Transverse colon (tissue), 4 donors: Measurements from ENCODE around the gene DLGAP1. TPM values are rescaled to one million over a fixed set of nuclear protein-coding genes. Genes with fewer than 3 reads are reported as not detected.

Source experiments
- DNase-seq: peaks from one replicate; pipeline ENCODE4 v3.0.0-alpha.2; 2019
- H3K27ac ChIP-seq, 4 donors: fragments of 200-600 bp; sonication (generic); 2 replicates each; pipeline ENCODE4 v1.5.1; 2016 to 2018; ENCODE audit warnings: inconsistent platforms in 4 of 4
- H3K27me3 ChIP-seq: fragments of 200-600 bp; sonication (generic); 2 replicates; pipeline ENCODE4 v1.5.1; 2017; ENCODE audit warnings: inconsistent platforms
- H3K36me3 ChIP-seq, 4 donors: fragments of 200-600 bp; sonication (generic); 2 replicates each; pipeline ENCODE4 v1.5.1; 2017 to 2019; ENCODE audit warnings: inconsistent platforms in 4 of 4
- H3K4me1 ChIP-seq, 4 donors: fragments of 200-600 bp; sonication (generic); 2 replicates each; pipeline ENCODE4 v1.5.1; 2017 to 2020; ENCODE audit warnings: inconsistent platforms in 4 of 4
- H3K4me3 ChIP-seq, 4 donors: fragments of 200-600 bp; sonication (generic); 1 replicate in 1 of 4; 2 replicates in 3 of 4; pipeline versions ENCODE4 v1.5.1 to v1.6.1; 2017 to 2019; ENCODE audit warnings: inconsistent platforms in 4 of 4
- H3K9me3 ChIP-seq, 2 donors: fragments of 200-600 bp; sonication (generic); 2 replicates each; pipeline ENCODE4 v1.5.1; 2017 to 2019; ENCODE audit warnings: inconsistent platforms in 2 of 2
- EP300 ChIP-seq: sonication (generic); formaldehyde crosslinking; IDR thresholded peaks from one replicate; pipeline ENCODE4 v1.6.1; 2017; ENCODE audit warnings: antibody characterized with exemption, low read depth
- POLR2A ChIP-seq: fragments of 450-650 bp; IDR thresholded peaks from one replicate; pipeline ENCODE4 v1.6.1; 2016; ENCODE audit warnings: antibody characterized with exemption, mild to moderate bottlenecking, moderate library complexity
- POLR2AphosphoS5 ChIP-seq, 3 donors: sonication (generic); formaldehyde crosslinking; IDR thresholded peaks; one replicate each; pipeline ENCODE4 v1.6.1; 2016; ENCODE audit warnings: antibody characterized with exemption in 3 of 3
- WGBS, 2 donors: methylation state at CpG; one replicate each; pipeline ENCODE4 v1.1.5; 2018; ENCODE audit warnings: low coverage in 1 of 2; 5-methylcytosine and 5-hydroxymethylcytosine counted together
- in situ Hi-C, 4 donors: fragments of 200-750 bp; cut with MboI; loops; one replicate each; pipeline versions ENCODE4 v1.15.0 to v1.15.1; 2017; ENCODE audit warnings: low sequenced_read_pairs in 3 of 4, low pct_ligation_motif_present in 1 of 4, low pct_unique_long_range_greater_than_20kb in 1 of 4
- intact Hi-C: fragments of 100-400 bp; cut with DNase I; formaldehyde crosslinking; loops from one replicate; pipeline ENCODE4 v1.15.1; 2023; ENCODE audit warnings: low total_unique reads
- total RNA-seq, 4 donors: library from RNA; depleted of rRNA; stranded (reverse); fragments of >200 nt; gene quantifications; one replicate each; pipeline ENCODE4 v1.1.0, GENCODE V29; 2016
- TF ChIP-seq, protein P1 (sequence below), 5 experiments: fragments of 200-600 bp in 3 of 5; fragments of 450-650 bp in 2 of 5; sonication (generic) in 3 of 5; IDR thresholded peaks; 1 replicate in 2 of 5; 2 replicates in 3 of 5; pipeline ENCODE4 v1.5.1; 2016 to 2017; ENCODE audit warnings: antibody characterized with exemption in 5 of 5, inconsistent platforms in 3 of 5, mild to moderate bottlenecking in 2 of 5, moderate library complexity in 1 of 5

The DLGAP1 gene
- total RNA-seq, 4 donors from 2014 or later: 2.7 to 7.2 (median 3.3) TPM

DNA sequence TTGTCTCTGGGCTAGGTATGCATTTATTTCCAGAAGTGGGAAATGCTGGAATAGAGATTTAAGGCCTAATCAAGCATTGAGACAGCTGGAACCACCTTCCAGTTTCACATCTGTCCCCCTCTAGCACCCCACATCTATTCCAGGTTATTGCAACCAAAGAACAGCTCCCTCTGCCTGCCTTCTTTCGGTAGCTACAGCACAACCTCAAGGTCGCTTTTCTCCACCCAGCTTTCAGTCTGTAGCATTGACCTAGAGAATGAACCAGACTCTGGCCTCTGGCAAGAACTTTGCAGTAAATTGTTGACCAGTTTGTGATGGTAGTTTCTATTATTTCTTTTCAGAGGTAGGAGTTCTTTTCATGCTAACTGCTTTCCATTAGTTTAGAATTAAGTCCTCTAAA is 484.2 kb downstream of the DLGAP1 start:
- in situ Hi-C loops: no loop called here
- no peak for DNase-seq
- Histone ChIP-seq H3K4me1 (no peaks in the 10 kb centered on the region), H3K27me3 (no peaks in the 10 kb centered on the region), H3K9me3 (no peaks in the 10 kb centered on the region), H3K36me3 (no peaks in the 10 kb centered on the region), H3K4me3 (no peak overlapping the region), H3K27ac (no peak overlapping the region)
- intact Hi-C loops: no loop called here
- 58 to 60% methylated on average over 1 to 2 of the region's 2 CpGs for WGBS, 2 donors
- TF ChIP-seq POLR2AphosphoS5 (IDR thresholded peaks at IDR 0.05): no peak
- TF ChIP-seq, protein P1, sequence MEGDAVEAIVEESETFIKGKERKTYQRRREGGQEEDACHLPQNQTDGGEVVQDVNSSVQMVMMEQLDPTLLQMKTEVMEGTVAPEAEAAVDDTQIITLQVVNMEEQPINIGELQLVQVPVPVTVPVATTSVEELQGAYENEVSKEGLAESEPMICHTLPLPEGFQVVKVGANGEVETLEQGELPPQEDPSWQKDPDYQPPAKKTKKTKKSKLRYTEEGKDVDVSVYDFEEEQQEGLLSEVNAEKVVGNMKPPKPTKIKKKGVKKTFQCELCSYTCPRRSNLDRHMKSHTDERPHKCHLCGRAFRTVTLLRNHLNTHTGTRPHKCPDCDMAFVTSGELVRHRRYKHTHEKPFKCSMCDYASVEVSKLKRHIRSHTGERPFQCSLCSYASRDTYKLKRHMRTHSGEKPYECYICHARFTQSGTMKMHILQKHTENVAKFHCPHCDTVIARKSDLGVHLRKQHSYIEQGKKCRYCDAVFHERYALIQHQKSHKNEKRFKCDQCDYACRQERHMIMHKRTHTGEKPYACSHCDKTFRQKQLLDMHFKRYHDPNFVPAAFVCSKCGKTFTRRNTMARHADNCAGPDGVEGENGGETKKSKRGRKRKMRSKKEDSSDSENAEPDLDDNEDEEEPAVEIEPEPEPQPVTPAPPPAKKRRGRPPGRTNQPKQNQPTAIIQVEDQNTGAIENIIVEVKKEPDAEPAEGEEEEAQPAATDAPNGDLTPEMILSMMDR (IDR thresholded peaks at IDR 0.05): no peak
- TF ChIP-seq EP300: no peak
- no peak for TF ChIP-seq POLR2A

DNA sequence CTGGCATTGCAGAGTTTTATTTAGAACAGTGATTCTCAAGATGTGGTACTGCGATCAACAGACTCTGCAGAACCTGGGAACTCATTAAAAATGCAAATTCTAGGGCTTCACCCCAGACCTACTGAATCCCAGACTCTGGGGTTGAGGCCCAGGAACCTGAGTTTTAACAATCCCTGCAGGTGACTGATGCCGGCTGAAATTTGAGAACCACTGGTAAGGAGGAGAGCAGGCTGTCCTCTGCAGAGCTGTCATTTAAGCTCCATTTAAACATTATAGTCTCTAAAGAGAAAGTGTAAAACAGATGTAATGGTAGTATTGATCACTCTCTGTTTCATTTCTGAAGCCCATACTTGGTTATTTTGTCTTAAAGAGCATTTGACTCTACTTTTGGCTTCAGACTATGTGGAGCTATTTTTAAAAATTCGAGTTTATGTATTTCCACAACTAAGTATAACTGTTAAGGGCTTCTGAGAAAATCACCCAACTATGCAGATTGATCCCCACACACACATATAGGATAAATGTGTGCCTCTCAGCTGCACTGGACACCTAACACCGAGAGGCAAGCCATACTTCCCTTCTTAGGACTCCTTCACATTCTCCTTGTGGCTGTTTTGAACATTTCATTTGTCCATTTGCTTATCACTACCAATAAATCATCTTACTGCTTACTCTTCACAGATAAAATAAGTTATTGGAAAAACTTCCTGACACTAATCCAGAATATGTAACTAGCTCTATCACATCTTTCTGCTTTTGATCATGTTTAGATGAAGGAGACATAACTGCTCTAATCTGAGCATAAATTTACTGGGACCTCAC is 487.5 kb downstream of the DLGAP1 start:
- intact Hi-C loops: no loop called here
- DNase-seq: no peak
- Histone ChIP-seq H3K9me3 (no peaks in the 10 kb centered on the region), H3K36me3 (no peaks in the 10 kb centered on the region), H3K4me3 (no peak overlapping the region), H3K27me3 (no peaks in the 10 kb centered on the region), H3K27ac (no peak overlapping the region), H3K4me1 (no peaks in the 10 kb centered on the region)
- TF ChIP-seq POLR2A: no peak
- TF ChIP-seq EP300: no peak
- no peak for TF ChIP-seq POLR2AphosphoS5 (IDR thresholded peaks at IDR 0.05)
- TF ChIP-seq, protein P1 (IDR thresholded peaks at IDR 0.05): no peak
- WGBS, 2 donors: 35 to 48% methylated on average over 2 to 4 of the region's 4 CpGs
- in situ Hi-C loops: no loop called here

DNA sequence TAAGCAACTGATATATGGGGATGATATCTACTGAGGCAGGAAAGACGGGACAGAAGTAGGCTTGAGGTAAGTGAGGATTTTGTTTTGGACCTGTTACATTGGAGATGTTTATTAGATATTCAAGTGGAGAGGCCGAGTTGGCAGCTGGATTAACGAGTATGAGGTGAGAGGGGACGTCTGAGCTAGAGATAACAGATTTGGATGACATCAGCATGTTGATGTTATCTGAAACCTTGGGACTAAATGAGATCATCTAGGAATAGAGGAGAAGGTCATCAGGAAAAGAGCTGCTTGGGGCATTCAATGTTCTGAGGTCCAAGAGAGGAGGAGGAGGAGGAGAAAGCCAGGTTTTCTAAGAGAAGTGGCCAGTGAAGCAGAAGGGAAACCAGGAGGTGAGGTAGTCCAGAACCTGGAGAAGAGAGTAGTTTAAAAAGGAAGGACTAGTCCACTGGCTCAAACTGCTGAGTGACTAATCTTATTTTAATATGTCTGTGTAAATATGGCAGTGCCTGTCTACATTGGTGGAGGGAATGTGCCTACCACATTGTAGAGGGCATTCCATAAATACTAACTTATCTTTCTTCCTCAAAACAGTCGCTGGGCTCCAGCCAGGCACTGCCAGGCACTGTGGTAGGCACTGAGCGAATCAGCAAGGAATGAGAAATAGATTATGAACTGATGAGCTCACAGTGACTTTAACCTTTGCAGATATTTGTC is 488.3 kb downstream of the DLGAP1 start:
- in situ Hi-C loops: no loop called here
- WGBS, 2 donors: 50 to 56% methylated on average over 4 to 6 of the region's 6 CpGs
- no peaks in the 10 kb centered on the region for H3K36me3 ChIP-seq
- H3K4me3 ChIP-seq: no peak overlapping the region
- TF ChIP-seq POLR2AphosphoS5 (IDR thresholded peaks at IDR 0.05) (no peak), POLR2A (no peak), EP300 (no peak)
- TF ChIP-seq, protein P1 (IDR thresholded peaks at IDR 0.05): no peak
- no peak for DNase-seq
- intact Hi-C loops: no loop called here
- no peaks in the 10 kb centered on the region for H3K27me3 ChIP-seq
- no peak overlapping the region for H3K27ac ChIP-seq
- no peaks in the 10 kb centered on the region for H3K9me3 ChIP-seq
- H3K4me1 ChIP-seq: no peaks in the 10 kb centered on the region

DNA sequence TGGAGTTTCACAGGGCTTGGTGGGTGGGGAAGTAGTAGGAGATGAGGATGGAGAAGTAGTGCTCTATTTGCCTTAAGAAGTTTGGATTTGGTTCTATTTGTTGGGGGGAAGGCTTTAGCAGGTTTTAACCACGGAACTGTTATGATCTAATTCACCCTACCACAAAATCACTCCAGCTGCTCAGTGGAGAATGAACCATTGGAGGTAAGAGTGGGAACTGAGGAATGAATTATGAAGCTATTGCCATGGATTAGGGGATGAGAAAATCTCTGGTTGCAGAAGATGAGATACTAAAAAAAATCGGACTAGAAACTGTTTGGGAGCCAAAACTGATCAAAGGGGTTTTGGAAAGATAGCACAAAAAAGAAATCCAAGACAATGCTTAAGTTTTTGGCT is 488.9 kb downstream of the DLGAP1 start:
- H3K4me1 ChIP-seq: no peaks in the 10 kb centered on the region
- WGBS, 2 donors: 77 to 82% methylated on average over 2 of the region's 2 CpGs
- H3K4me3 ChIP-seq: no peak overlapping the region
- no peak for TF ChIP-seq EP300
- no peak for TF ChIP-seq POLR2A
- no peak for TF ChIP-seq POLR2AphosphoS5 (IDR thresholded peaks at IDR 0.05)
- TF ChIP-seq, protein P1 (IDR thresholded peaks at IDR 0.05): no peak
- in situ Hi-C loops (no loop called here), intact Hi-C loops (no loop called here)
- H3K27ac ChIP-seq: no peak overlapping the region
- DNase-seq: no peak
- no peaks in the 10 kb centered on the region for H3K9me3 ChIP-seq
- no peaks in the 10 kb centered on the region for H3K36me3 ChIP-seq
- H3K27me3 ChIP-seq: no peaks in the 10 kb centered on the region
